K562 (cell line): ENCODE data around the gene PIWIL1. TPM values are rescaled to one million over a fixed set of nuclear protein-coding genes. Genes with fewer than 3 reads are reported as not detected.

Source experiments
- ATAC-seq: fragments of 200-7000 bp; cut with Tn5 transposase; 3 replicates; pipeline ENCODE4 v1.9.1; 2020; ENCODE audit warnings: moderate library complexity
- BruUV-seq: library from RNA; stranded (reverse); fragments of 400-500 nt; replicated peaks from 2 replicates; lab custom pipeline; 2021; lab: Mats Ljungman, UMichigan
- CTCF ChIA-PET: fragments of 300-600 bp; formaldehyde crosslinking; extraction: SDS; loops from one replicate; lab custom pipeline; 2021; ENCODE audit warnings: low intra/inter-chr PET ratio; lab: Yijun Ruan, JAX
- POLR2A ChIA-PET: fragments of 300-600, 350-650 bp; sonication (Branson Sonifier 250); formaldehyde crosslinking; extraction: SDS; loops from one replicate; lab custom pipeline; 2021; ENCODE audit warnings: antibody characterized with exemption, inconsistent platforms; lab: Yijun Ruan, JAX
- DNase-seq, 4 experiments: peaks; one replicate each; pipeline versions ENCODE4 v3.0.0 to v3.0.0-alpha.2; 2011 to 2018; ENCODE audit warnings: low spot score in 3 of 4, mixed read lengths in 3 of 4; ENCODE audit errors: extremely low read depth in 1 of 4
- FAIRE-seq: peaks from 2 replicates; lab custom pipeline; 2011; peaks lifted over from hg19 to GRCh38; lab: Jason Lieb, UNC
- H2AFZ ChIP-seq: 2 replicates; pipeline ENCODE4 v1.6.0; 2011; ENCODE audit warnings: low read depth, low read length, control low read depth, inconsistent platforms
- H3K27ac ChIP-seq: fragments of 200-600 bp; 3 replicates; pipeline ENCODE4 v1.8.0; 2011; ENCODE audit warnings: low read depth, mild to moderate bottlenecking, control low read depth, inconsistent platforms, low read length, moderate library complexity, mixed read lengths; ENCODE audit errors: extremely low read depth
- H3K27me3 ChIP-seq, 2 experiments: fragments of 300-600 bp in 1 of 2; 2 replicates in 1 of 2; 3 replicates in 1 of 2; pipeline versions ENCODE4 v1.6.0 to v1.8.0; 2011; ENCODE audit warnings: inconsistent platforms in 2 of 2, low read length in 2 of 2, mild to moderate bottlenecking in 1 of 2, mixed read lengths in 1 of 2, moderate library complexity in 1 of 2; ENCODE audit not compliant: control insufficient read depth in 2 of 2, insufficient read depth in 2 of 2
- H3K36me3 ChIP-seq: fragments of 300-600 bp; 3 replicates; pipeline ENCODE4 v1.8.0; 2011; ENCODE audit warnings: mild to moderate bottlenecking, low read length, inconsistent platforms; ENCODE audit not compliant: control insufficient read depth, insufficient read depth
- H3K4me1 ChIP-seq, 2 experiments: fragments of 200-600 bp in 1 of 2; replicated peaks in 1 of 2; 2 replicates in 1 of 2; 3 replicates in 1 of 2; pipeline versions ENCODE4 v1.5.1 to v1.8.0; 2011; ENCODE audit warnings: inconsistent platforms in 2 of 2, low read length in 2 of 2, mild to moderate bottlenecking in 1 of 2, mixed read lengths in 1 of 2, moderate library complexity in 1 of 2; ENCODE audit not compliant: control insufficient read depth in 2 of 2, insufficient read depth in 2 of 2
- H3K4me2 ChIP-seq: 2 replicates; pipeline ENCODE4 v1.6.1; 2011; ENCODE audit warnings: low read length, control low read depth, inconsistent platforms, mixed read lengths; ENCODE audit not compliant: insufficient read depth
- H3K4me3 ChIP-seq: fragments of 200-600 bp; sonication (generic), shearing (Covaris generic); 2 replicates; pipeline ENCODE4 v1.5.1; 2016; ENCODE audit warnings: control low read depth, inconsistent platforms
- H3K79me2 ChIP-seq: fragments of 200-600 bp; 3 replicates; pipeline ENCODE4 v1.8.0; 2011; ENCODE audit warnings: low read length, inconsistent platforms; ENCODE audit not compliant: control insufficient read depth, insufficient read depth
- H3K9ac ChIP-seq, 2 experiments: 2 replicates each; pipeline versions ENCODE4 v1.6.0 to v1.6.1; 2011; ENCODE audit warnings: low read depth in 2 of 2, low read length in 2 of 2, control low read depth in 1 of 2, inconsistent platforms in 1 of 2, mild to moderate bottlenecking in 1 of 2, mixed read lengths in 1 of 2; ENCODE audit not compliant: insufficient read depth in 1 of 2
- H3K9me1 ChIP-seq: one replicate; pipeline ENCODE4 v1.6.0; 2011; ENCODE audit warnings: inconsistent platforms, mild to moderate bottlenecking, low read length, moderate library complexity; ENCODE audit not compliant: control insufficient read depth, insufficient read depth
- H3K9me3 ChIP-seq: replicated peaks from 2 replicates; pipeline ENCODE4 v1.5.1; 2011; ENCODE audit warnings: low read depth, low read length, inconsistent platforms; ENCODE audit not compliant: control insufficient read depth, insufficient read depth
- H4K20me1 ChIP-seq: replicated peaks from 2 replicates; pipeline ENCODE4 v1.6.1; 2011; ENCODE audit warnings: low read length, inconsistent platforms, mixed read lengths; ENCODE audit not compliant: control insufficient read depth, insufficient read depth
- CEBPB ChIP-seq: fragments of 450-650 bp; IDR thresholded peaks from 2 replicates; pipeline ENCODE4 v1.6.1; 2016; ENCODE audit warnings: missing genetic modification characterization, missing compliant biosample characterization
- NFE2 ChIP-seq: IDR thresholded peaks from 2 replicates; pipeline ENCODE4 v1.6.1; 2014; ENCODE audit warnings: antibody characterized with exemption, low read depth
- SIRT6 ChIP-seq: IDR thresholded peaks from one replicate; pipeline ENCODE4 v1.6.1; 2012; ENCODE audit warnings: low read depth, mild to moderate bottlenecking, control low read depth, inconsistent platforms, low read length, moderate library complexity
- STAT5B ChIP-seq: fragments of 250-450 bp; sonication (Bioruptor Pico); IDR thresholded peaks from 2 replicates; pipeline ENCODE4 v1.8.0; 2021; ENCODE audit warnings: mild to moderate bottlenecking, inconsistent platforms
- whole genome bisulfite sequencing: fragments of 100-300 bp; shearing (Covaris generic); methylation state at CpG from one replicate; pipeline ENCODE4 v1.1.6; 2016; ENCODE audit warnings: low coverage, mixed read lengths; ENCODE audit not compliant: insufficient coverage; ENCODE audit errors: missing lambda C conversion rate; 5-methylcytosine and 5-hydroxymethylcytosine counted together
- in situ Hi-C: fragments of 300-500 bp; cut with MboI; formaldehyde crosslinking; loops from 4 replicates; pipeline ENCODE4 v1.15.0; 2018; ENCODE audit warnings: inconsistent platforms, mixed read lengths
- intact Hi-C: fragments of 100-400 bp; cut with micrococcal nuclease; formaldehyde crosslinking; loops from 2 replicates; pipeline ENCODE4 v1.14.2; 2022
- polyA plus RNA-seq, 8 experiments: library from polyadenylated mRNA; depleted of rRNA in 4 of 8; stranded (reverse) in 5 of 8; unstranded in 3 of 8; fragments of >200 nt; fragmentation: Nextera tagmentation in 2 of 8; fragmentation: Illumina TruSeq in 1 of 8; extraction: Ambion mirVana in 2 of 8; extraction: Trizol in 1 of 8; gene quantifications; 2 replicates each; pipeline versions ENCODE4 v1.2.1 to v1.2.3, GENCODE V29; 2011 to 2014; ENCODE audit warnings: inconsistent platforms in 1 of 8, missing spikeins in 1 of 8
- total RNA-seq, 7 experiments: library from RNA; depleted of rRNA in 6 of 7; stranded (reverse); fragments of >200 nt in 6 of 7; fragmentation: Illumina TruSeq in 2 of 7; extraction: Trizol in 2 of 7; gene quantifications; 2 replicates each; pipeline versions ENCODE4 v1.2.1 to v1.2.3, GENCODE V29; 2011 to 2021; ENCODE audit warnings: low replicate concordance in 1 of 7
- TF ChIP-seq, protein P1 (sequence below), 2 experiments: fragments of 150-350 bp in 1 of 2; IDR thresholded peaks; 2 replicates each; pipeline ENCODE4 v1.6.1; 2012 to 2016; ENCODE audit warnings: low read depth in 2 of 2, low read length in 2 of 2, mild to moderate bottlenecking in 1 of 2, moderate library complexity in 1 of 2

PIWIL1 gene
- total and polyA plus RNA-seq, 9 of the 15 experiments (the other 6 are each of a cell fraction or from before 2014, with no cell fraction given), result not detected

DNA sequence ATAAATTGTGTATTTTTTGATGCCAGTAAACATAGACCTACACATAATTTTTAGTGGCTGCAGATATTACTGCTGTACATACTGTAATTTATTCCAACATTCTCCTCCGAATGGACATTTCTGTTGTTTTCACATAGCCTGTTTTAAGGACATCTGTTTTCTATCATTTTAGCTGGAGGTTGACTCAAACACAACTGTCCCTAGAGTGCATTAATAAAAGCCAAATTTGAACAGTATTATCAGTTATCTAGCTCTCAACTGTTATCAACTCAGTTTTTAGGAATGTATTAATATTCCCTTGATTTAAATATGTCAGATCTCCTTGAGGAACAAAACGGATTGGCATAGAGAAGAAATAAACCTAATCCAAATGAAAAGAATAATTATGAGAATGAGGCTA, 17.2 kb upstream of the PIWIL1 start (continued):
- no peak for TF ChIP-seq STAT5B (CRISPR knock-in tag)
- TF ChIP-seq, all 486 proteins: peak for 0

DNA sequence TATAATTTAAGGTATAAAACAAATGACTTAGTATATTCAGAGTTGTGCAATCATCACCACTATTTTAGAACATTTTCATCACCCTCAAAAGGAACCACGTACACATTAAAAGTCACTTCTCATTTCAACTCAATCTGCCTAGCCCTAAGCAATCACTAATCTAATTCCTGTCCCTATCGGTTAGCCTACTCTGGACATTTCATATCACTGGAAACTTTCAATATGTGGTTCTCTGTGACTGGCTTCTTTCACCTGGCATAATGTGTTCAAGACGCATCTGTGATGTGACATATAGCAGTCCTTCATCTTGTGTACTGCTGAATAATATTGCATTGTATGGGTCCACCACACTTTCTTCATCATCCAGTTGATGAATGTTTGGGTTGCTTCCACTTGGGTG, 15.4 kb upstream of the PIWIL1 start:
- Histone ChIP-seq H3K9me1 (no peaks in the 10 kb centered on the region), H3K4me3 (no peak overlapping the region), H3K79me2 (no peaks in the 10 kb centered on the region), H3K4me1 (no peaks in the 10 kb centered on the region), H3K27me3 (peaks cover 0 to 3% of the 10 kb centered on the region in 2 experiments; a peak in 1 of 5 replicates), H3K9me3 (no peaks in the 10 kb centered on the region), H3K36me3 (no peaks in the 10 kb centered on the region), H3K9ac (no peak overlapping the region), H3K27ac (no peak overlapping the region), H4K20me1 (no peaks in the 10 kb centered on the region), H2AFZ (no peak overlapping the region), H3K4me2 (no peak overlapping the region)
- in situ Hi-C loops, result no loop called here
- FAIRE-seq (no peak), DNase-seq (no peak), ATAC-seq (no peak)
- CTCF ChIA-PET, result no interaction called here
- BruUV-seq, result no TSS peak
- TF ChIP-seq SIRT6 (no peak), CEBPB (tag) (0 out of 2 replicates have a peak, but pooled peaks have one; percentile 36), NFE2 (no peak)
- POLR2A ChIA-PET, result no interaction called here
- 1% methylated on average over 3 of the region's 3 CpGs for WGBS
- intact Hi-C loops, result no loop called here

DNA sequence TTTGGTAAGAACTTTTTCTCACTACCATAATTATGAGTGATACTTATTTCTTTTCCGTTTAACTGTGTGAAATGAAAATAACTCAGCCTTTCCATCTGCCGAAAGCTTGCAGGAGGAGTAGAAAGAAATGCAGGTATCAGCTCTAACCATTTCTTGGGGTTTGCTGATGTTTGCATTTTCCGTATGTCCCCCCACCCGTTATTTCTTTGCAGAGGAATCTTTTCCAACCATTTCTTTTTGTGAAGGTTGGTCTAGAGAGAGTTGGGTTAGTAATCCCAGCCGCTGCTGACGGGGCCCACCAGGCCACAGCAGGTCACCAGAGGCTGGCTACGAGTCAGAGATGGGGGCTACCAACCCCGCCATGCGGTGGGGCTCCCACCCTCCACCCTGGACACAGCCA, 7.0 kb upstream of the PIWIL1 start:
- H3K4me3 ChIP-seq, result no peak overlapping the region
- in situ Hi-C loops, result loop anchor here (5.0 kb wide), 1 partner anchor 283 kb away; no protein-coding TSS in a partner anchor
- no peak for FAIRE-seq
- TF ChIP-seq, protein P1, sequence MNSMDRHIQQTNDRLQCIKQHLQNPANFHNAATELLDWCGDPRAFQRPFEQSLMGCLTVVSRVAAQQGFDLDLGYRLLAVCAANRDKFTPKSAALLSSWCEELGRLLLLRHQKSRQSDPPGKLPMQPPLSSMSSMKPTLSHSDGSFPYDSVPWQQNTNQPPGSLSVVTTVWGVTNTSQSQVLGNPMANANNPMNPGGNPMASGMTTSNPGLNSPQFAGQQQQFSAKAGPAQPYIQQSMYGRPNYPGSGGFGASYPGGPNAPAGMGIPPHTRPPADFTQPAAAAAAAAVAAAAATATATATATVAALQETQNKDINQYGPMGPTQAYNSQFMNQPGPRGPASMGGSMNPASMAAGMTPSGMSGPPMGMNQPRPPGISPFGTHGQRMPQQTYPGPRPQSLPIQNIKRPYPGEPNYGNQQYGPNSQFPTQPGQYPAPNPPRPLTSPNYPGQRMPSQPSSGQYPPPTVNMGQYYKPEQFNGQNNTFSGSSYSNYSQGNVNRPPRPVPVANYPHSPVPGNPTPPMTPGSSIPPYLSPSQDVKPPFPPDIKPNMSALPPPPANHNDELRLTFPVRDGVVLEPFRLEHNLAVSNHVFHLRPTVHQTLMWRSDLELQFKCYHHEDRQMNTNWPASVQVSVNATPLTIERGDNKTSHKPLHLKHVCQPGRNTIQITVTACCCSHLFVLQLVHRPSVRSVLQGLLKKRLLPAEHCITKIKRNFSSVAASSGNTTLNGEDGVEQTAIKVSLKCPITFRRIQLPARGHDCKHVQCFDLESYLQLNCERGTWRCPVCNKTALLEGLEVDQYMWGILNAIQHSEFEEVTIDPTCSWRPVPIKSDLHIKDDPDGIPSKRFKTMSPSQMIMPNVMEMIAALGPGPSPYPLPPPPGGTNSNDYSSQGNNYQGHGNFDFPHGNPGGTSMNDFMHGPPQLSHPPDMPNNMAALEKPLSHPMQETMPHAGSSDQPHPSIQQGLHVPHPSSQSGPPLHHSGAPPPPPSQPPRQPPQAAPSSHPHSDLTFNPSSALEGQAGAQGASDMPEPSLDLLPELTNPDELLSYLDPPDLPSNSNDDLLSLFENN (IDR thresholded peaks at IDR 0.05; ENCODE audit: low read depth in 2 of 2, low read length in 2 of 2), result no peak
- CTCF ChIA-PET, result no interaction called here
- WGBS, result 2% methylated on average over 9 of the region's 9 CpGs
- H3K79me2 ChIP-seq, result no peaks in the 10 kb centered on the region
- no peak for DNase-seq
- BruUV-seq, result no TSS peak
- no peak overlapping the region for H3K4me2 ChIP-seq
- H3K9ac ChIP-seq, result no peak overlapping the region
- ATAC-seq, result no peak
- POLR2A ChIA-PET, result no interaction called here
- no peak overlapping the region for H2AFZ ChIP-seq
- no peaks in the 10 kb centered on the region for H3K36me3 ChIP-seq
- H3K27me3 ChIP-seq, result peaks cover 2 to 15% of the 10 kb centered on the region in 2 experiments; a peak in 2 of 5 replicates
- H3K9me3 ChIP-seq, result no peaks in the 10 kb centered on the region
- intact Hi-C loops, result loop anchor here (5.0 kb wide), 1 partner anchor 298 kb away; no protein-coding TSS in a partner anchor
- no peak overlapping the region for H3K27ac ChIP-seq
- H3K9me1 ChIP-seq, result no peaks in the 10 kb centered on the region
- H3K4me1 ChIP-seq, result no peaks in the 10 kb centered on the region; a peak in 2 of 5 replicates
- no peaks in the 10 kb centered on the region for H4K20me1 ChIP-seq
